HTR-8/SVneo (cell line): ENCODE results near the gene DPCD.

Experiments used
- DNase-seq: peaks from one replicate; pipeline ENCODE4 v3.0.0; 2011; ENCODE audit warnings: low spot score, mixed read lengths; ENCODE audit not compliant: insufficient read length
- FAIRE-seq: peaks from 2 replicates; lab custom pipeline; 2011; peaks lifted over from hg19 to GRCh38; lab: Jason Lieb, UNC

The DPCD gene

DNA sequence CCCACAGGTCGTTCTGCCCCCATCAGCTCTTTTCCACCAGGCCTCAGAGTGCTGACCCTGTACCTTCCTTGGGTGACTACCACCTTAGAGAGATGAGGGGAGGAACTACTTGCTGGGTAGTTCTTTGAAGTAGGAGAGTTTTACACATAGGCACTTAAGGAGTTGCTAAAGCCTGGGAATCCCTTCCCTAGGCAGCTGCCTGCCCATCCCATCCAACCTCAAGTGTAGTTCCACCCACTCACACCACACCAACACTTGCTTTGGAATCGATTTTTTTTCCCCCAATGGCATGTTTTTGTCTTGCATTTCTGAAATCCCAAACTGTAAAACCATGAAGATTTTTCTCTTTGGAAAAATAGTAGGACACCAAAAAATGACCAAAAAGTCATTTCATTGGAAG, 59.1 kb downstream of the DPCD start:
- DNase-seq (no peak), FAIRE-seq (no peak)

DNA sequence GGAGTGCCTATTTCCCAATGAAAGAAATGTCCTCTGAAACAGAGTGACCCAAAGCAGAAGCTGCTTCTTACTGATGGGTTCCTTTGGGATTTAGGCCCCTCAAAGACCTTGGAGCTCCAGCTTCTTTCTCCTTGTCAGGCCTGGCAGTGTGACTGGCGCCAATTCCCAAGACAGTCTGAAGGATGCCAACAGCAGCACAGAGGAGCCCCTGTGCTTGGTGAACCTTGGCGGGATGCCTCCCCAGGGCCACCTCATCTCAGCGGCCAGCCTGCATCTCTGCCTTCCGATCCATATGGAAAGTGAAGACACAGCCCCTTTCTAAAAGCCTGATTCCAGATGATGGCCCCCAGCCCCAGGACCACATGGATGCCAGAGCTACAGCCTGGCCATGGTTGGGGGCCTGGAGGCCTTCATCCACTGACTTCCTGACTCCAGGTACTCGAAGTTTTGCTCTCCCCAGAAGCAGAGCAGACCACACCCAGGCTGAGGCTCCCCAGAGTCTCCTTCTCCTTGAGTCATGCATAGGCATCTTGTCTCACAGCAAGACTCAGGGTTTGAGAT, 61.5 kb downstream of the DPCD start:
- FAIRE-seq (no peak), DNase-seq (no peak)

DNA sequence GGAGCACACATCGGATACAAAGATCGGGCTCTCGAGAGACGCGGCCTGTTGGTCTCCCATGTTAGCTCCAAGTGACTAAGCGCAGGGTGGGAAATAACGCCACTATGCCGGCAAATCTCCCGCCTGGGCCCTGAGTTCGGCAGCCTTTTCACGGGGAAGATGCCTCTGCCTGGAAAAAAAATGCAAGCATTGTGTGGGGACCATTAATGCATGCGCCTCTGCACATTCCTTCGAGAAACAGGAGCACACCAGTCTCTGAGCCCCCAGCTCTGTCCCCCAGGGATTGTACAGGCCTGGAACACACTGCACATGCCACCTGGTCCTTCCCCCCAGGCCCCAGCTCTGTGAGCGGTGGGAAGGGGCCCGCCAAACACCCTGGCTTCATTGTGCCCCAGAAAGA, 62.7 kb downstream of the DPCD start:
- no peak for DNase-seq
- FAIRE-seq: no peak

DNA sequence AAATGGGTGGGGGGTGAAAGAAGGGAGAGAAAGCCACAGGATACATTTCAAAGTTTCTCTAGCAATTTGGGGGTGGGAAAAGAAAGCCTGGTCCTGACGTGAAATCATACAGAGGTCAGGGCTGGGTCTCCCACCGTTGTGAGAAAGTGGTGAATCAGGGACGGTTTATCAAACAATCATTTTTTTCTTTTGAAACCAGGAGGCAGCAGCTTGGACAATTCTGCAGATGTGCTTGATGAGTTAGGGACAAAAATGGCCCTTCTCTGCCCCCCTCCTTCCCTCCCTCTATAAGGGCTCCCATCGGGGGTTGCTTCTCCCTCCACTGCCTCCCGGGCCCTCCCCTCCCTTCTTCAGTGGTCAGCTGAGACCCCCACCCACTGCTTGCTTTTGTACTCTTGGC, 63.2 kb downstream of the DPCD start:
- FAIRE-seq (no peak), DNase-seq (no peak)

- FAIRE-seq (no peak), DNase-seq (no peak)
Observed at GRCh38 chr10:101653536-101653935, 65.4 kb downstream of the DPCD start.

GRCh38 chr10:101655570-101655969, 67.4 kb downstream of the DPCD start:
- no peak for FAIRE-seq
- DNase-seq: no peak

- DNase-seq (no peak), FAIRE-seq (no peak)
Observed at GRCh38 chr10:101656890-101657289, 68.8 kb downstream of the DPCD start.

DNA sequence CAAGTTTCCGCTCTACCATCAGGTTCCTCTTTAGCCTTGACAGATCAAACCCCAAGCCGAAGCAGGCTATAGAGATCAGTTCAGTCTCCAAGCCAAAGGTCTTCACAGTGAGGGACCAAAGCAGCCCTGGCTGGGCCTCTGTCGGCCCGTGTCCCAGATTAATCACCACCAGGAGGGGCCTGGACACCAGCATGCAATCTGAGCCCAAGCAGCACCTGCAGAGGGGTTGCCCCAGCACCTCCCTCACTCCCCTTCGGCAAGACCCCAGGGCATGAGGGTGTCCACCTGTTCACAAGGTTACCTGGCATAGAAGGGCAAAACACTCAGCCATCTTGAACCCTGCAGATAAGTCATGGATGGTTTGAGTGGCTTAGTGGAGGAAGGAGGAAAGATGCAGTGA, 70.9 kb downstream of the DPCD start:
- no peak for FAIRE-seq

More for the DNA sequence above, 70.9 kb downstream of the DPCD start:
- DNase-seq: no peak
